Astrocyte of the hippocampus (primary cell): ENCODE data around the gene STOML2.

Source experiments
- DNase-seq: peaks from one replicate; pipeline ENCODE4 v3.0.0; 2011; ENCODE audit warnings: low read depth, low spot score

STOML2 gene

GRCh38 chr9:35072461-35073278 is 30.3 kb downstream of the STOML2 start, which contains the start of gene VCP:
VCP (minus strand) TSS chr9:35072625; CDS start chr9:35072353, 272 bp downstream.
- DNase-seq = peak; percentile 100

GRCh38 chr9:35071814-35072460 is 31.0 kb downstream of the STOML2 start:
- DNase-seq = peak; percentile 91

GRCh38 chr9:35070823-35071813 is 31.8 kb downstream of the STOML2 start:
- DNase-seq = peak; percentile 64

- no peak for DNase-seq
Measured at GRCh38 chr9:35069020-35069419, 33.9 kb downstream of the STOML2 start.

GRCh38 chr9:35067056-35067455 is 35.9 kb downstream of the STOML2 start:
- DNase-seq = no peak

- DNase-seq = no peak
Measured at GRCh38 chr9:35060548-35061207, 42.3 kb downstream of the STOML2 start.

- DNase-seq = no peak
Measured at GRCh38 chr9:35059438-35059837, 43.5 kb downstream of the STOML2 start.

- DNase-seq = no peak
Measured at GRCh38 chr9:35057271-35057620, 45.7 kb downstream of the STOML2 start.

- no peak for DNase-seq
Measured at GRCh38 chr9:35056571-35057270, 46.2 kb downstream of the STOML2 start.

- no peak for DNase-seq
Measured at GRCh38 chr9:35054871-35055644, 47.9 kb downstream of the STOML2 start.

- no peak for DNase-seq
Measured at GRCh38 chr9:35054185-35054835, 48.6 kb downstream of the STOML2 start.

- peak; percentile 65 for DNase-seq
Measured at GRCh38 chr9:35051069-35051967, 51.6 kb downstream of the STOML2 start.
